Measurements from ENCODE around the gene KHNYN.

DNA sequence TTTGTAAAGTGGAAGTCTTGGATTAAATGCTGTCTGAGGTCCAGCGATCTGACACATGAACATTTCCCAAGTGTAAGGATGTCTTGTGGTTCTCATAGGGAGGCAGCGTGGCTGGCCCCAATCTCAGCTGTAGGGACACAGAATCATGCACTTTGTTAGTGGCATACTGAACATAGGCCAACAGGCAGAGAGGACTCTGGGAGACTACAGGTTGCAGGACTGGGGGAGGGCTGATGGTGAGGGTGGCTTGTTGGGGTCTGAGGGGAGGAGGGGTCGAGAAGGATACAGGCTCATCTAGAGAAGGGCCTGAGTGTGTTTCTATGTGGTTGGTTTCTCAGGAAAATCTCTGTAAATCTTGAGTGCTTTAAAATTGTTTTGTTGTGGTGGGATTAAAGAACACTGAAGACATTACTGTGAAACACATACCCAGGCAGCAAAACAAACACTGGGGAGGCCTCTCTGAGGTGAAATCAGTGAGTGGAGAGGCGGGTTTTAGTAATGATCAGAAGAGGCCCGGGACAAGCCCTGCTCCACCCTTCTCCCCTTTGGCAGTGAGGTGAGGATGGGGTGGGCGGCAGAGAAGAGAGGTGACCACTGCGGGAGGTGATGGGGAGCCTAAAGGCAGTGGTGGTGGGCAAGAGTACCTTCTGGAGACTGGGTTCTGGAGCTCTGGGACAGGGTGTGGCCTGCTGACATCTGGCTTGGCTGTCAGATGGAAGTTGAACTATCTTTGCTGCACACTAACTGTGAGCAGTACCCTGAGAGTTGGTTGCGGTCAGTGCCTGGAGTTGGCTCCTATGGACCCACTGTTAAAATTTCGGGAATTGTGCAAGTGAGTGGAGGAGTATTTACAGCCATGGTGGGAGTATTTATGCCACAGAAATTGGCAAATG is 27.7 kb upstream of the KHNYN start:
- TF ChIP-seq, protein P1, sequence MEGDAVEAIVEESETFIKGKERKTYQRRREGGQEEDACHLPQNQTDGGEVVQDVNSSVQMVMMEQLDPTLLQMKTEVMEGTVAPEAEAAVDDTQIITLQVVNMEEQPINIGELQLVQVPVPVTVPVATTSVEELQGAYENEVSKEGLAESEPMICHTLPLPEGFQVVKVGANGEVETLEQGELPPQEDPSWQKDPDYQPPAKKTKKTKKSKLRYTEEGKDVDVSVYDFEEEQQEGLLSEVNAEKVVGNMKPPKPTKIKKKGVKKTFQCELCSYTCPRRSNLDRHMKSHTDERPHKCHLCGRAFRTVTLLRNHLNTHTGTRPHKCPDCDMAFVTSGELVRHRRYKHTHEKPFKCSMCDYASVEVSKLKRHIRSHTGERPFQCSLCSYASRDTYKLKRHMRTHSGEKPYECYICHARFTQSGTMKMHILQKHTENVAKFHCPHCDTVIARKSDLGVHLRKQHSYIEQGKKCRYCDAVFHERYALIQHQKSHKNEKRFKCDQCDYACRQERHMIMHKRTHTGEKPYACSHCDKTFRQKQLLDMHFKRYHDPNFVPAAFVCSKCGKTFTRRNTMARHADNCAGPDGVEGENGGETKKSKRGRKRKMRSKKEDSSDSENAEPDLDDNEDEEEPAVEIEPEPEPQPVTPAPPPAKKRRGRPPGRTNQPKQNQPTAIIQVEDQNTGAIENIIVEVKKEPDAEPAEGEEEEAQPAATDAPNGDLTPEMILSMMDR (IDR thresholded peaks at IDR 0.05) = no peak
- no peak for TF ChIP-seq EP300 (IDR thresholded peaks at IDR 0.05)
- TF ChIP-seq POLR2A (IDR thresholded peaks at IDR 0.05) = no peak

Measured in ovary (tissue), 3 donors.